Measurements from ENCODE around the gene LRIG2.
"Not testable (repeated sequence)": the region's sequence is repeated elsewhere in the genome, so short reads cannot be mapped to it uniquely, and the experiment has no call there.

The LRIG2 gene

GRCh38 chr1:113072757-113073478 lies at the start of gene LRIG2:
LRIG2 (plus strand) TSS chr1:113073198; CDS start chr1:113073407, 209 bp downstream.
- DNase-seq (ENCODE audit: low spot score): peak; percentile 98

GRCh38 chr1:113023316-113023715 lies 49.7 kb upstream of the LRIG2 start:
- DNase-seq (ENCODE audit: low spot score): not testable (repeated sequence)

- no peak for DNase-seq (ENCODE audit: low spot score)
Measured at GRCh38 chr1:113027007-113027406, 46.0 kb upstream of the LRIG2 start.

GRCh38 chr1:113027449-113027848 lies 45.5 kb upstream of the LRIG2 start:
- DNase-seq (ENCODE audit: low spot score): no peak

- DNase-seq (ENCODE audit: low spot score): no peak
Measured at GRCh38 chr1:113029822-113030221, 43.2 kb upstream of the LRIG2 start.

- peak; percentile 57 for DNase-seq (ENCODE audit: low spot score)
Measured at GRCh38 chr1:113031171-113031933, 41.6 kb upstream of the LRIG2 start.

- DNase-seq (ENCODE audit: low spot score): no peak
Measured at GRCh38 chr1:113035086-113035485, 37.9 kb upstream of the LRIG2 start.

GRCh38 chr1:113036639-113037321 lies 36.2 kb upstream of the LRIG2 start:
- peak; percentile 17 for DNase-seq (ENCODE audit: low spot score)

- no peak for DNase-seq (ENCODE audit: low spot score)
Measured at GRCh38 chr1:113040041-113040440, 33.0 kb upstream of the LRIG2 start.

GRCh38 chr1:113040718-113041412 lies 32.1 kb upstream of the LRIG2 start:
- DNase-seq (ENCODE audit: low spot score): no peak

- DNase-seq (ENCODE audit: low spot score): no peak
Measured at GRCh38 chr1:113041569-113042284, 31.3 kb upstream of the LRIG2 start.

GRCh38 chr1:113042285-113043143 lies 30.5 kb upstream of the LRIG2 start:
- peak; percentile 49 for DNase-seq (ENCODE audit: low spot score)

GRCh38 chr1:113043144-113043488 lies 29.9 kb upstream of the LRIG2 start:
- DNase-seq (ENCODE audit: low spot score): not testable (repeated sequence)

GRCh38 chr1:113046569-113046968 lies 26.4 kb upstream of the LRIG2 start:
- peak; percentile 74 for DNase-seq (ENCODE audit: low spot score)

GRCh38 chr1:113048064-113048463 lies 24.9 kb upstream of the LRIG2 start:
- DNase-seq (ENCODE audit: low spot score): no peak

GRCh38 chr1:113053344-113054126 lies 19.5 kb upstream of the LRIG2 start:
- DNase-seq (ENCODE audit: low spot score): no peak

- no peak for DNase-seq (ENCODE audit: low spot score)
Measured at GRCh38 chr1:113055570-113055969, 17.4 kb upstream of the LRIG2 start.

- no peak for DNase-seq (ENCODE audit: low spot score)
Measured at GRCh38 chr1:113057006-113057405, 16.0 kb upstream of the LRIG2 start.

- no peak for DNase-seq (ENCODE audit: low spot score)
Measured at GRCh38 chr1:113058941-113059706, 13.9 kb upstream of the LRIG2 start.

Data from activated CD4-positive, alpha-beta T cell treated with anti-CD3 and anti-CD28 coated beads, Interleukin-2, Interleukin-4, amounts not matched to agents 100 ng/mL and 50 ng/mL, durations not matched to agents 16 hours and 8 hours (primary cell).